ENCODE measurements around the gene MGAT4A. TPM values are rescaled to one million over a fixed set of nuclear protein-coding genes. Genes with fewer than 3 reads are reported as not detected.
"Not testable (repeated sequence)": the region's sequence is repeated elsewhere in the genome, so short reads cannot be mapped to it uniquely, and the experiment has no call there.

The MGAT4A gene
- total and polyA plus RNA-seq, 2 of the 8 experiments (the other 6 are each of a cell fraction or from before 2014, with no cell fraction given): 1.4 to 7.7 TPM

- H3K18ac ChIP-seq (ENCODE audit: extremely low read depth, low read length); H3K56ac ChIP-seq (replicated peaks; ENCODE audit: insufficient read length, low read depth, low read length); H3K4ac ChIP-seq (replicated peaks; ENCODE audit: insufficient read length, low read depth, low read length); H3K79me1 ChIP-seq (ENCODE audit: low read depth, low read length); H4K20me1 ChIP-seq (replicated peaks in 1 of 2; ENCODE audit: control insufficient read depth in 1 of 2, insufficient read depth in 2 of 2, low read length in 2 of 2); H3K23ac ChIP-seq (ENCODE audit: insufficient read length); DNase-seq (ENCODE audit: low read depth in 1 of 2, low spot score in 2 of 2); H3K23me2 ChIP-seq (ENCODE audit: low read depth, low read length); H4K8ac ChIP-seq (ENCODE audit: extremely low read depth, insufficient read depth, low read length); H3K36me3 ChIP-seq (ENCODE audit: control insufficient read depth in 2 of 4, insufficient read depth in 4 of 4, low read length in 3 of 4); H2AFZ ChIP-seq (ENCODE audit: low read length); H2BK15ac ChIP-seq (ENCODE audit: low read length); H3K27me3 ChIP-seq (replicated peaks in 1 of 4; ENCODE audit: control insufficient read depth in 3 of 4, extremely low read depth in 1 of 4, insufficient read depth in 3 of 4, low read length in 3 of 4); H3K14ac ChIP-seq (ENCODE audit: insufficient read length); H3K79me2 ChIP-seq (ENCODE audit: control insufficient read depth in 1 of 2, insufficient read depth in 2 of 2, low read length in 2 of 2); H3K9ac ChIP-seq (replicated peaks in 1 of 4; ENCODE audit: extremely low read depth in 1 of 4, low read depth in 3 of 4, low read length in 3 of 4); H3K4me3 ChIP-seq (ENCODE audit: extremely low read depth in 1 of 4, insufficient read depth in 2 of 4, low read depth in 3 of 4, low read length in 4 of 4); H3K27ac ChIP-seq (ENCODE audit: low read depth, low read length); FAIRE-seq; H2BK5ac ChIP-seq (ENCODE audit: low read depth, low read length); H2AK5ac ChIP-seq (ENCODE audit: low read depth, low read length); H2BK20ac ChIP-seq (ENCODE audit: low read length); H4K91ac ChIP-seq (replicated peaks; ENCODE audit: insufficient read length, low read length); H3K9me3 ChIP-seq (ENCODE audit: insufficient read depth in 2 of 2, low read depth in 1 of 2, low read length in 1 of 2); H3K4me2 ChIP-seq (ENCODE audit: insufficient read depth in 1 of 2, low read depth in 2 of 2, low read length in 2 of 2); H4K5ac ChIP-seq (ENCODE audit: insufficient read length, low read depth, low read length); H2BK12ac ChIP-seq (ENCODE audit: low read depth, low read length); H3K4me1 ChIP-seq (replicated peaks in 1 of 4; ENCODE audit: control insufficient read depth in 3 of 4, insufficient read depth in 4 of 4, low read length in 3 of 4); H2BK120ac ChIP-seq (replicated peaks; ENCODE audit: low read depth, low read length): not testable (repeated sequence)
- POLR2A ChIA-PET (ENCODE audit: partially characterized antibody): interaction anchor here (0.8 kb wide), 1 partner anchor 21 kb away, joined by 3 read pairs; no protein-coding TSS in a partner anchor
- WGBS, 2 experiments (ENCODE audit: extremely low coverage in 1 of 2, insufficient coverage in 1 of 2, insufficient read length in 1 of 2, insufficient replicate concordance in 2 of 2, low coverage in 1 of 2, low lambda C conversion rate in 2 of 2, missing lambda C conversion rate in 1 of 2): 88% methylated on average over 4 of the region's 4 CpGs; no CpG with 5 or more reads in 1 of the 2 experiments
- CTCF ChIA-PET (ENCODE audit: partially characterized antibody): interaction anchor here (0.9 kb wide), 1 partner anchor 12 kb away, joined by 3 read pairs; no protein-coding TSS in a partner anchor
These were observed 21.8 kb upstream of the MGAT4A start for GRCh38 chr2:98752711-98753110.

Measured in H1 (cell line).